Skeletal muscle satellite cell (primary cell): Measurements from ENCODE around the gene TPCN2.
A peak's percentile ranks its signal among the peaks of the same experiment; 100 is the strongest.
"Not testable (repeated sequence)": the region's sequence is repeated elsewhere in the genome, so short reads cannot be mapped to it uniquely, and the experiment has no call there.

Experiments
- H3K27me3 ChIP-seq: 2 replicates; pipeline ENCODE4 v1.7.0; 2013; ENCODE audit warnings: low read length; ENCODE audit not compliant: control insufficient read depth, insufficient read depth
- H3K36me3 ChIP-seq: 2 replicates; pipeline ENCODE4 v1.7.0; 2013; ENCODE audit warnings: mild to moderate bottlenecking, control low read depth, low read length; ENCODE audit not compliant: insufficient read depth
- H3K4me1 ChIP-seq: 2 replicates; pipeline ENCODE4 v1.7.0; 2013; ENCODE audit warnings: low read length; ENCODE audit not compliant: control insufficient read depth, insufficient read depth
- H3K4me2 ChIP-seq: 2 replicates; pipeline ENCODE4 v1.7.0; 2013; ENCODE audit warnings: mild to moderate bottlenecking, low read length
- H3K4me3 ChIP-seq: 2 replicates; pipeline ENCODE4 v1.7.0; 2013; ENCODE audit warnings: low read length
- H3K9ac ChIP-seq: 2 replicates; pipeline ENCODE4 v1.7.0; 2013; ENCODE audit warnings: mild to moderate bottlenecking, low read depth, low read length, moderate library complexity
- H3K9me3 ChIP-seq: replicated peaks from 2 replicates; pipeline ENCODE4 v1.7.0; 2013; ENCODE audit warnings: mild to moderate bottlenecking, control low read depth, low read length

Gene TPCN2

GRCh38 chr11:69075421-69076128 is 26.8 kb downstream of the TPCN2 start:
- Histone ChIP-seq H3K27me3 (no peaks in the 10 kb centered on the region), H3K4me3 (peak overlapping the region; percentile 0), H3K36me3 (peaks cover 28% of the 10 kb centered on the region), H3K4me1 (peaks cover 35% of the 10 kb centered on the region), H3K9me3 (no peaks in the 10 kb centered on the region), H3K4me2 (peak overlapping the region; percentile 59), H3K9ac (peak overlapping the region; percentile 61)

GRCh38 chr11:69076129-69076791 is 27.5 kb downstream of the TPCN2 start:
- no peaks in the 10 kb centered on the region for H3K27me3 ChIP-seq
- H3K4me1 ChIP-seq = peaks cover 40% of the 10 kb centered on the region
- no peaks in the 10 kb centered on the region for H3K9me3 ChIP-seq
- no peak overlapping the region for H3K4me3 ChIP-seq
- peak overlapping the region; percentile 59 for H3K4me2 ChIP-seq
- peaks cover 26% of the 10 kb centered on the region for H3K36me3 ChIP-seq
- peak overlapping the region; percentile 61 for H3K9ac ChIP-seq

GRCh38 chr11:69076977-69077376 is 28.2 kb downstream of the TPCN2 start:
- H3K9ac ChIP-seq, H3K4me2 ChIP-seq, H3K9me3 ChIP-seq, H3K4me3 ChIP-seq, H3K27me3 ChIP-seq: not testable (repeated sequence)
- peaks cover 24% of the 10 kb centered on the region for H3K36me3 ChIP-seq
- H3K4me1 ChIP-seq = peaks cover 40% of the 10 kb centered on the region

GRCh38 chr11:69078508-69078907 is 29.8 kb downstream of the TPCN2 start:
- Histone ChIP-seq H3K4me3 (no peak overlapping the region), H3K27me3 (no peaks in the 10 kb centered on the region), H3K9ac (no peak overlapping the region), H3K4me1 (peaks cover 40% of the 10 kb centered on the region), H3K4me2 (no peak overlapping the region), H3K9me3 (no peaks in the 10 kb centered on the region), H3K36me3 (peaks cover 18% of the 10 kb centered on the region)

GRCh38 chr11:69078930-69079605 is 30.3 kb downstream of the TPCN2 start:
- Histone ChIP-seq H3K36me3 (peaks cover 18% of the 10 kb centered on the region), H3K27me3 (no peaks in the 10 kb centered on the region), H3K4me2 (no peak overlapping the region), H3K9me3 (no peaks in the 10 kb centered on the region), H3K9ac (no peak overlapping the region), H3K4me1 (peaks cover 40% of the 10 kb centered on the region), H3K4me3 (no peak overlapping the region)

GRCh38 chr11:69079661-69080256 is 31.0 kb downstream of the TPCN2 start:
- Histone ChIP-seq H3K9ac (peak overlapping the region; percentile 75), H3K4me1 (peaks cover 34% of the 10 kb centered on the region), H3K4me2 (peak overlapping the region; percentile 67), H3K9me3 (no peaks in the 10 kb centered on the region), H3K4me3 (no peak overlapping the region), H3K27me3 (no peaks in the 10 kb centered on the region), H3K36me3 (peaks cover 18% of the 10 kb centered on the region)

- no peaks in the 10 kb centered on the region for H3K9me3 ChIP-seq
- H3K27me3 ChIP-seq = no peaks in the 10 kb centered on the region
- H3K4me1 ChIP-seq = peaks cover 28% of the 10 kb centered on the region
- H3K4me3 ChIP-seq = peak overlapping the region; percentile 35
- peak overlapping the region; percentile 67 for H3K4me2 ChIP-seq
- peaks cover 18% of the 10 kb centered on the region for H3K36me3 ChIP-seq
- peak overlapping the region; percentile 75 for H3K9ac ChIP-seq
These were observed 31.7 kb downstream of the TPCN2 start for GRCh38 chr11:69080257-69080995.

- no peak overlapping the region for H3K9ac ChIP-seq
- no peaks in the 10 kb centered on the region for H3K27me3 ChIP-seq
- H3K4me2 ChIP-seq = no peak overlapping the region
- H3K4me3 ChIP-seq = no peak overlapping the region
- H3K9me3 ChIP-seq = no peaks in the 10 kb centered on the region
- H3K4me1 ChIP-seq = peaks cover 21% of the 10 kb centered on the region
- peaks cover 19% of the 10 kb centered on the region for H3K36me3 ChIP-seq
These were observed 32.4 kb downstream of the TPCN2 start for GRCh38 chr11:69081180-69081579.

GRCh38 chr11:69083531-69084247 is 35.0 kb downstream of the TPCN2 start:
- Histone ChIP-seq H3K9me3 (no peaks in the 10 kb centered on the region), H3K36me3 (peaks cover 24% of the 10 kb centered on the region), H3K4me2 (no peak overlapping the region), H3K27me3 (no peaks in the 10 kb centered on the region), H3K4me3 (no peak overlapping the region), H3K9ac (no peak overlapping the region), H3K4me1 (peaks cover 23% of the 10 kb centered on the region)

- Histone ChIP-seq H3K9ac (no peak overlapping the region), H3K36me3 (peaks cover 17% of the 10 kb centered on the region), H3K4me1 (peaks cover 29% of the 10 kb centered on the region), H3K9me3 (no peaks in the 10 kb centered on the region), H3K27me3 (no peaks in the 10 kb centered on the region), H3K4me2 (no peak overlapping the region), H3K4me3 (no peak overlapping the region)
These were observed 35.6 kb downstream of the TPCN2 start for GRCh38 chr11:69084371-69084770.
